Endothelial cell of umbilical vein (primary cell): ENCODE results near the gene F2RL3. TPM values are rescaled to one million over a fixed set of nuclear protein-coding genes. Genes with fewer than 3 reads are reported as not detected.

Experiments
- BruUV-seq: library from RNA; stranded (reverse); fragments of 400-500 nt; replicated peaks from 2 replicates; lab custom pipeline; 2021; lab: Mats Ljungman, UMichigan
- CTCF ChIA-PET: fragments of 300-600, 350-600 bp; sonication (Branson Sonifier 250); formaldehyde crosslinking; loops from one replicate; lab custom pipeline; 2021; ENCODE audit warnings: antibody characterized with exemption, inconsistent platforms; lab: Charles Lee
- POLR2A ChIA-PET: fragments of 300-600, 350-600 bp; sonication (Branson Sonifier 250); formaldehyde crosslinking; loops from one replicate; lab custom pipeline; 2021; ENCODE audit warnings: antibody characterized with exemption, inconsistent platforms; lab: Charles Lee
- DNase-seq: peaks from one replicate; pipeline ENCODE4 v3.0.0-alpha.2; 2011; ENCODE audit warnings: low read depth, low spot score
- FAIRE-seq: peaks from 2 replicates; lab custom pipeline; 2011; peaks lifted over from hg19 to GRCh38; lab: Jason Lieb, UNC
- H2AFZ ChIP-seq: 2 replicates; pipeline ENCODE4 v1.6.0; 2012; ENCODE audit warnings: low read depth, low read length, control low read depth, inconsistent platforms
- H3K27ac ChIP-seq: 2 replicates; pipeline ENCODE4 v1.5.1; 2011; ENCODE audit warnings: low read depth, mild to moderate bottlenecking, control low read depth, low read length, moderate library complexity; ENCODE audit not compliant: insufficient read depth
- H3K27me3 ChIP-seq, 2 experiments: 2 replicates each; pipeline versions ENCODE4 v1.6.0 to v1.6.1; 2011; ENCODE audit warnings: low read length in 2 of 2, mixed read lengths in 1 of 2; ENCODE audit not compliant: control insufficient read depth in 2 of 2, insufficient read depth in 2 of 2
- H3K36me3 ChIP-seq, 2 experiments: 2 replicates in 1 of 2; 3 replicates in 1 of 2; pipeline ENCODE4 v1.5.1; 2011; ENCODE audit warnings: low read length in 2 of 2, mild to moderate bottlenecking in 1 of 2, moderate library complexity in 1 of 2; ENCODE audit not compliant: control insufficient read depth in 2 of 2, insufficient read depth in 2 of 2; ENCODE audit errors: extremely low read depth in 1 of 2
- H3K4me1 ChIP-seq: 3 replicates; pipeline ENCODE4 v1.5.1; 2011; ENCODE audit warnings: mild to moderate bottlenecking, low read length; ENCODE audit not compliant: control insufficient read depth, insufficient read depth; ENCODE audit errors: extremely low read depth
- H3K4me2 ChIP-seq: 2 replicates; pipeline ENCODE4 v1.6.1; 2011; ENCODE audit warnings: low read length, control low read depth, mixed read lengths; ENCODE audit not compliant: insufficient read depth
- H3K4me3 ChIP-seq, 3 experiments: fragments of 200-600 bp in 1 of 3; sonication (generic), shearing (Covaris generic) in 1 of 3; replicated peaks in 1 of 3; 2 replicates each; pipeline ENCODE4 v1.5.1; 2011 to 2016; ENCODE audit warnings: control low read depth in 3 of 3, low read length in 3 of 3, mild to moderate bottlenecking in 2 of 3, inconsistent platforms in 1 of 3, low read depth in 1 of 3, moderate library complexity in 1 of 3; ENCODE audit not compliant: insufficient read depth in 1 of 3
- H3K79me2 ChIP-seq: 2 replicates; pipeline ENCODE4 v1.6.0; 2012; ENCODE audit warnings: low read length, inconsistent platforms; ENCODE audit not compliant: control insufficient read depth, insufficient read depth
- H3K9ac ChIP-seq: replicated peaks from 2 replicates; pipeline ENCODE3; 2011; ENCODE audit warnings: low read length, control low read depth; ENCODE audit not compliant: insufficient read depth; ENCODE audit errors: extremely low read depth
- H3K9me1 ChIP-seq: replicated peaks from 3 replicates; pipeline ENCODE4 v1.6.0; 2011; ENCODE audit warnings: mild to moderate bottlenecking, low read length; ENCODE audit not compliant: control insufficient read depth, insufficient read depth; ENCODE audit errors: extremely low read depth
- H3K9me3 ChIP-seq: replicated peaks from 2 replicates; pipeline ENCODE4 v1.5.1; 2012; ENCODE audit warnings: low read length, inconsistent platforms; ENCODE audit not compliant: control insufficient read depth, insufficient read depth
- H4K20me1 ChIP-seq: replicated peaks from 2 replicates; pipeline ENCODE3; 2011; ENCODE audit warnings: mild to moderate bottlenecking, low read length; ENCODE audit not compliant: control insufficient read depth, insufficient read depth; ENCODE audit errors: extremely low read depth
- CTCF ChIP-seq, 2 donors: IDR thresholded peaks; 1 replicate in 1 of 2; 2 replicates in 1 of 2; pipeline ENCODE4 v1.5.1; 2011; ENCODE audit warnings: low read length in 2 of 2, mild to moderate bottlenecking in 2 of 2, moderate library complexity in 2 of 2, control low read depth in 1 of 2, inconsistent platforms in 1 of 2, low read depth in 1 of 2; ENCODE audit not compliant: insufficient read depth in 1 of 2; ENCODE audit errors: extremely low read depth in 1 of 2
- EZH2 ChIP-seq: IDR thresholded peaks from 2 replicates; pipeline ENCODE4 v1.6.1; 2012; ENCODE audit warnings: borderline replicate concordance, low read depth, mild to moderate bottlenecking, moderate library complexity, low read length, inconsistent platforms; ENCODE audit not compliant: severe bottlenecking
- FOS ChIP-seq: IDR thresholded peaks from 2 replicates; pipeline ENCODE4 v1.6.1; 2011; ENCODE audit warnings: mild to moderate bottlenecking, low read length, moderate library complexity, borderline replicate concordance; ENCODE audit not compliant: insufficient read depth
- JUN ChIP-seq: IDR thresholded peaks from 2 replicates; pipeline ENCODE4 v1.6.1; 2011; ENCODE audit warnings: borderline replicate concordance, low read depth; ENCODE audit not compliant: insufficient read length, insufficient read depth
- MYC ChIP-seq: IDR thresholded peaks from one replicate; pipeline ENCODE4 v1.6.1; 2011; ENCODE audit warnings: mild to moderate bottlenecking, low read depth, low read length
- POLR2AphosphoS5 ChIP-seq: IDR thresholded peaks from 2 replicates; pipeline ENCODE4 v1.6.1; 2012; ENCODE audit warnings: low read depth, mild to moderate bottlenecking, control low read depth, low read length, moderate library complexity; ENCODE audit not compliant: insufficient read depth
- dilution Hi-C: fragments of 300-500 bp; cut with MboI; formaldehyde crosslinking; loops from one replicate; pipeline ENCODE4 v1.15.0; 2019; ENCODE audit warnings: low sequenced_read_pairs; ENCODE audit not compliant: extremely low pct_ligation_motif_present
- intact Hi-C: fragments of 100-400 bp; cut with micrococcal nuclease; formaldehyde crosslinking; loops from one replicate; pipeline ENCODE4 v1.10.0; 2022
- polyA plus RNA-seq, 4 experiments: library from polyadenylated mRNA; depleted of rRNA in 3 of 4; stranded (reverse) in 3 of 4; unstranded in 1 of 4; fragments of >200 nt; gene quantifications; 2 replicates each; pipeline versions ENCODE4 v1.2.1 to v1.2.3, GENCODE V29; 2011 to 2012; ENCODE audit warnings: missing spikeins in 1 of 4
- total RNA-seq: library from RNA; stranded (reverse); gene quantifications from 2 replicates; pipeline ENCODE4 v1.2.3, GENCODE V29; 2021
- TF ChIP-seq, protein P1 (sequence below): IDR thresholded peaks from 2 replicates; pipeline ENCODE4 v1.6.1; 2011; ENCODE audit not compliant: insufficient read depth, insufficient read length

Gene F2RL3
- total and polyA plus RNA-seq, 2 donors (not counting 3 experiments of a cell fraction or from before 2014, with no cell fraction given): 1.2 to 1.7 TPM

GRCh38 chr19:16915734-16916133 is 26.9 kb downstream of the F2RL3 start:
- Histone ChIP-seq H3K4me3 (no peak overlapping the region), H3K4me2 (no peak overlapping the region), H3K27me3 (no peaks in the 10 kb centered on the region), H3K36me3 (no peaks in the 10 kb centered on the region), H3K27ac (no peak overlapping the region), H3K79me2 (no peaks in the 10 kb centered on the region), H3K4me1 (no peaks in the 10 kb centered on the region), H3K9me1 (no peaks in the 10 kb centered on the region), H4K20me1 (no peaks in the 10 kb centered on the region), H3K9me3 (no peaks in the 10 kb centered on the region), H3K9ac (no peak overlapping the region), H2AFZ (no peak overlapping the region)
- DNase-seq: no peak
- FAIRE-seq: no peak
- CTCF ChIA-PET: interaction anchor here (1.7 kb wide), 1 partner anchor 137 kb away, joined by 5 read pairs; no protein-coding TSS in a partner anchor
- intact Hi-C loops (no loop called here), dilution Hi-C loops (no loop called here)
- POLR2A ChIA-PET: no interaction called here
- no TSS peak for BruUV-seq
- TF ChIP-seq FOS (no peak), EZH2 (no peak), MYC (no peak), CTCF (IDR thresholded peaks at IDR 0.05; ENCODE audit: extremely low read depth in 1 of 2, insufficient read depth in 1 of 2, low read depth in 1 of 2, low read length in 2 of 2) (no peak), JUN (no peak), POLR2AphosphoS5 (no peak)
- TF ChIP-seq, protein P1, sequence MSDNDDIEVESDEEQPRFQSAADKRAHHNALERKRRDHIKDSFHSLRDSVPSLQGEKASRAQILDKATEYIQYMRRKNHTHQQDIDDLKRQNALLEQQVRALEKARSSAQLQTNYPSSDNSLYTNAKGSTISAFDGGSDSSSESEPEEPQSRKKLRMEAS: no peak
